HEK293 (cell line): ENCODE data around the gene NBDY.

Experiments
- CTCF ChIA-PET: fragments of 350-600 bp; formaldehyde crosslinking; extraction: SDS; loops from one replicate; lab custom pipeline; 2021; ENCODE audit warnings: antibody characterized with exemption; lab: Yijun Ruan, JAX
- POLR2A ChIA-PET: fragments of 300-600 bp; formaldehyde crosslinking; extraction: SDS; loops from one replicate; lab custom pipeline; 2020; ENCODE audit warnings: antibody characterized with exemption, inconsistent platforms; lab: Yijun Ruan, JAX
- H3K27ac ChIP-seq: fragments of 200-500 bp; sonication (Bioruptor generic); 2 replicates; pipeline ENCODE4 v1.5.1; 2014; ENCODE audit warnings: low read depth, low read length, control low read depth, inconsistent platforms; ENCODE audit errors: extremely low read depth
- H3K36me3 ChIP-seq, 2 experiments: fragments of 200-500 bp in 1 of 2; sonication (Bioruptor generic) in 1 of 2; 1 replicate in 1 of 2; 2 replicates in 1 of 2; pipeline ENCODE4 v1.5.1; 2014 to 2017; ENCODE audit warnings: inconsistent platforms in 2 of 2, low read length in 2 of 2; ENCODE audit not compliant: control insufficient read depth in 2 of 2, insufficient read depth in 1 of 2
- H3K4me1 ChIP-seq: fragments of 200-500 bp; sonication (Bioruptor generic); 2 replicates; pipeline ENCODE4 v1.5.1; 2014; ENCODE audit warnings: mild to moderate bottlenecking, low read length, inconsistent platforms; ENCODE audit not compliant: control insufficient read depth, insufficient read depth
- H3K4me3 ChIP-seq: 2 replicates; pipeline ENCODE4 v1.5.1; 2011; ENCODE audit warnings: low read depth, mild to moderate bottlenecking, control low read depth, low read length, moderate library complexity
- H3K9me3 ChIP-seq: fragments of 200-500 bp; sonication (Bioruptor generic); 2 replicates; pipeline ENCODE4 v1.5.1; 2014; ENCODE audit warnings: low read depth, low read length, inconsistent platforms; ENCODE audit not compliant: control insufficient read depth, insufficient read depth
- GLIS1 ChIP-seq: fragments of 450-650 bp; formaldehyde crosslinking; IDR thresholded peaks from 2 replicates; pipeline ENCODE4 v1.5.1; 2016; ENCODE audit warnings: missing biosample characterization, missing genetic modification characterization
- KLF8 ChIP-seq: fragments of 450-650 bp; formaldehyde crosslinking; IDR thresholded peaks from 2 replicates; pipeline ENCODE4 v1.5.1; 2016; ENCODE audit warnings: missing biosample characterization, missing genetic modification characterization
- TRIM28 ChIP-seq: IDR thresholded peaks from 2 replicates; pipeline ENCODE4 v1.6.1; 2011; ENCODE audit warnings: low read length, control low read depth, borderline replicate concordance
- ZBTB1 ChIP-seq: fragments of 450-650 bp; formaldehyde crosslinking; IDR thresholded peaks from 2 replicates; pipeline ENCODE4 v1.5.1; 2016; ENCODE audit warnings: missing biosample characterization, missing genetic modification characterization
- ZBTB21 ChIP-seq: fragments of 450-650 bp; formaldehyde crosslinking; IDR thresholded peaks from 2 replicates; pipeline ENCODE4 v1.5.1; 2017; ENCODE audit warnings: missing biosample characterization, missing genetic modification characterization
- ZBTB48 ChIP-seq: fragments of 450-650 bp; formaldehyde crosslinking; IDR thresholded peaks from 2 replicates; pipeline ENCODE4 v1.5.1; 2016; ENCODE audit warnings: missing biosample characterization, missing genetic modification characterization
- ZNF121 ChIP-seq: fragments of 450-650 bp; formaldehyde crosslinking; IDR thresholded peaks from 2 replicates; pipeline ENCODE4 v1.5.1; 2016; ENCODE audit warnings: missing biosample characterization, missing genetic modification characterization
- ZNF146 ChIP-seq: fragments of 450-650 bp; formaldehyde crosslinking; IDR thresholded peaks from 2 replicates; pipeline ENCODE4 v1.5.1; 2016; ENCODE audit warnings: missing biosample characterization, missing genetic modification characterization
- ZNF274 ChIP-seq, 2 experiments: fragments of 200-500 bp in 1 of 2; fragments of 450-650 bp in 1 of 2; sonication (Bioruptor generic) in 1 of 2; formaldehyde crosslinking in 1 of 2; IDR thresholded peaks; 2 replicates each; pipeline versions ENCODE4 v1.5.1 to v1.6.1; 2014 to 2016; ENCODE audit warnings: borderline replicate concordance in 1 of 2, inconsistent platforms in 1 of 2, low read length in 1 of 2, missing biosample characterization in 1 of 2, missing genetic modification characterization in 1 of 2
- ZNF341 ChIP-seq: fragments of 450-650 bp; formaldehyde crosslinking; IDR thresholded peaks from 2 replicates; pipeline ENCODE4; 2016; ENCODE audit warnings: low read depth, missing biosample characterization, missing genetic modification characterization
- ZNF391 ChIP-seq: fragments of 450-650 bp; formaldehyde crosslinking; IDR thresholded peaks from 2 replicates; pipeline ENCODE4 v1.5.1; 2016; ENCODE audit warnings: low read depth, missing biosample characterization, missing genetic modification characterization, borderline replicate concordance
- ZNF510 ChIP-seq: fragments of 450-650 bp; formaldehyde crosslinking; IDR thresholded peaks from 2 replicates; pipeline ENCODE4 v1.5.1; 2018; ENCODE audit warnings: mild to moderate bottlenecking, missing genetic modification characterization, missing biosample characterization; ENCODE audit not compliant: insufficient replicate concordance
- ZNF521 ChIP-seq: fragments of 450-650 bp; formaldehyde crosslinking; IDR thresholded peaks from 2 replicates; pipeline ENCODE4 v1.5.1; 2017; ENCODE audit warnings: missing biosample characterization, mild to moderate bottlenecking, missing genetic modification characterization
- ZNF529 ChIP-seq: fragments of 450-650 bp; formaldehyde crosslinking; IDR thresholded peaks from 2 replicates; pipeline ENCODE4 v1.5.1; 2017; ENCODE audit warnings: missing genetic modification characterization, missing biosample characterization; ENCODE audit not compliant: insufficient replicate concordance
- ZNF530 ChIP-seq: fragments of 450-650 bp; formaldehyde crosslinking; IDR thresholded peaks from 2 replicates; pipeline ENCODE4 v1.5.1; 2016; ENCODE audit warnings: low read depth, missing biosample characterization, missing genetic modification characterization
- ZNF555 ChIP-seq: fragments of 450-650 bp; formaldehyde crosslinking; conservative IDR thresholded peaks from 2 replicates; pipeline ENCODE4 v1.5.1; 2017; ENCODE audit warnings: missing biosample characterization, mild to moderate bottlenecking, missing genetic modification characterization, inconsistent platforms
- ZNF626 ChIP-seq: fragments of 450-650 bp; sonication (Bioruptor Pico); formaldehyde crosslinking; IDR thresholded peaks from 2 replicates; pipeline ENCODE4 v1.5.1; 2018; ENCODE audit warnings: missing biosample characterization, missing genetic modification characterization, inconsistent platforms
- ZNF629 ChIP-seq: fragments of 450-650 bp; formaldehyde crosslinking; IDR thresholded peaks from 2 replicates; pipeline ENCODE4 v1.5.1; 2017; ENCODE audit warnings: missing biosample characterization, missing genetic modification characterization
- ZNF677 ChIP-seq: fragments of 450-650 bp; IDR thresholded peaks from 2 replicates; pipeline ENCODE4 v1.5.0; 2018; ENCODE audit warnings: missing biosample characterization, mild to moderate bottlenecking, missing genetic modification characterization, moderate library complexity
- ZNF792 ChIP-seq: fragments of 450-650 bp; formaldehyde crosslinking; IDR thresholded peaks from 2 replicates; pipeline ENCODE4 v1.5.1; 2016; ENCODE audit warnings: missing biosample characterization, missing genetic modification characterization
- ZSCAN23 ChIP-seq: fragments of 450-650 bp; formaldehyde crosslinking; IDR thresholded peaks from 2 replicates; pipeline ENCODE4 v1.5.1; 2016; ENCODE audit warnings: missing biosample characterization, missing genetic modification characterization
- TF ChIP-seq, protein P1 (sequence below): fragments of 450-650 bp; formaldehyde crosslinking; IDR thresholded peaks from 2 replicates; pipeline ENCODE4 v1.5.1; 2016; ENCODE audit warnings: missing biosample characterization, missing genetic modification characterization
- TF ChIP-seq, protein P2 (sequence below): fragments of 450-650 bp; formaldehyde crosslinking; IDR thresholded peaks from 2 replicates; pipeline ENCODE4 v1.5.1; 2016; ENCODE audit warnings: missing biosample characterization, missing genetic modification characterization
- TF ChIP-seq, protein P3 (sequence below): fragments of 450-650 bp; formaldehyde crosslinking; IDR thresholded peaks from 2 replicates; pipeline ENCODE4 v1.5.1; 2016; ENCODE audit warnings: missing biosample characterization, missing genetic modification characterization
- TF ChIP-seq, protein P4 (sequence below): fragments of 450-650 bp; formaldehyde crosslinking; IDR thresholded peaks from 2 replicates; pipeline ENCODE4 v1.5.1; 2016; ENCODE audit warnings: missing biosample characterization, missing genetic modification characterization, borderline replicate concordance
- TF ChIP-seq, protein P5 (sequence below): fragments of 450-650 bp; formaldehyde crosslinking; IDR thresholded peaks from 2 replicates; pipeline ENCODE4 v1.5.1; 2016; ENCODE audit warnings: missing biosample characterization, missing genetic modification characterization
- TF ChIP-seq, protein P6 (sequence below): fragments of 450-650 bp; formaldehyde crosslinking; IDR thresholded peaks from 2 replicates; pipeline ENCODE4 v1.5.1; 2016; ENCODE audit warnings: missing biosample characterization, missing genetic modification characterization, low read depth

NBDY gene

DNA sequence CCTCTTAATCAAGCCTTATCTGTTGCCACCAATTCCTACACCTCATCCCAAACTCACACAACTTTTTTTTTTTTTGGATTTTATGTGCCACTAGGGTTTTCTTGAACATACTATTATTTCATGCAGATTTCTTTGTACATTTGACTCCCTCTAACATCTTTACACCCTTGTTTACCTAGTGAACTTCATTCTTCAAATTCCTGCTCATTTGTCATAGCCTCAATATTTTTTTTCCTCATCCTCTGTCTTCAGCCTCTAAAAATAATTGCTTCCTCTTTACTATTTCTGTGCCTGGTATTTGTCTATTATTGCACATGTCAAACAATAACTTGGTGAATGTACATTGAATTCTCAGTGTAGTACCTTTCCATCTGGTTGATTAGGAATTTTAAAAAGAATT is 22.0 kb downstream of the NBDY start:
- H3K9me3 ChIP-seq = no peaks in the 10 kb centered on the region
- H3K27ac ChIP-seq = no peak overlapping the region
- H3K36me3 ChIP-seq = no peaks in the 10 kb centered on the region
- TF ChIP-seq ZNF530 (tag by site-specific recombination) = no peak
- TF ChIP-seq, protein P1, sequence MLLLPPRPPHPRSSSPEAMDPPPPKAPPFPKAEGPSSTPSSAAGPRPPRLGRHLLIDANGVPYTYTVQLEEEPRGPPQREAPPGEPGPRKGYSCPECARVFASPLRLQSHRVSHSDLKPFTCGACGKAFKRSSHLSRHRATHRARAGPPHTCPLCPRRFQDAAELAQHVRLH (tag by site-specific recombination) = no peak
- no peak for TF ChIP-seq ZNF341 (tag by site-specific recombination)
- no peak for TF ChIP-seq ZNF521 (tag by site-specific recombination)
- no peak for TF ChIP-seq ZNF677 (tag by site-specific recombination)
- TF ChIP-seq, protein P2, sequence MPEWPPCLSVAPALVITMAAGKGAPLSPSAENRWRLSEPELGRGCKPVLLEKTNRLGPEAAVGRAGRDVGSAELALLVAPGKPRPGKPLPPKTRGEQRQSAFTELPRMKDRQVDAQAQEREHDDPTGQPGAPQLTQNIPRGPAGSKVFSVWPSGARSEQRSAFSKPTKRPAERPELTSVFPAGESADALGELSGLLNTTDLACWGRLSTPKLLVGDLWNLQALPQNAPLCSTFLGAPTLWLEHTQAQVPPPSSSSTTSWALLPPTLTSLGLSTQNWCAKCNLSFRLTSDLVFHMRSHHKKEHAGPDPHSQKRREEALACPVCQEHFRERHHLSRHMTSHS = no peak
- TF ChIP-seq, protein P3, sequence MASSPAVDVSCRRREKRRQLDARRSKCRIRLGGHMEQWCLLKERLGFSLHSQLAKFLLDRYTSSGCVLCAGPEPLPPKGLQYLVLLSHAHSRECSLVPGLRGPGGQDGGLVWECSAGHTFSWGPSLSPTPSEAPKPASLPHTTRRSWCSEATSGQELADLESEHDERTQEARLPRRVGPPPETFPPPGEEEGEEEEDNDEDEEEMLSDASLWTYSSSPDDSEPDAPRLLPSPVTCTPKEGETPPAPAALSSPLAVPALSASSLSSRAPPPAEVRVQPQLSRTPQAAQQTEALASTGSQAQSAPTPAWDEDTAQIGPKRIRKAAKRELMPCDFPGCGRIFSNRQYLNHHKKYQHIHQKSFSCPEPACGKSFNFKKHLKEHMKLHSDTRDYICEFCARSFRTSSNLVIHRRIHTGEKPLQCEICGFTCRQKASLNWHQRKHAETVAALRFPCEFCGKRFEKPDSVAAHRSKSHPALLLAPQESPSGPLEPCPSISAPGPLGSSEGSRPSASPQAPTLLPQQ (tag by site-specific recombination) = no peak
- TF ChIP-seq, protein P4, sequence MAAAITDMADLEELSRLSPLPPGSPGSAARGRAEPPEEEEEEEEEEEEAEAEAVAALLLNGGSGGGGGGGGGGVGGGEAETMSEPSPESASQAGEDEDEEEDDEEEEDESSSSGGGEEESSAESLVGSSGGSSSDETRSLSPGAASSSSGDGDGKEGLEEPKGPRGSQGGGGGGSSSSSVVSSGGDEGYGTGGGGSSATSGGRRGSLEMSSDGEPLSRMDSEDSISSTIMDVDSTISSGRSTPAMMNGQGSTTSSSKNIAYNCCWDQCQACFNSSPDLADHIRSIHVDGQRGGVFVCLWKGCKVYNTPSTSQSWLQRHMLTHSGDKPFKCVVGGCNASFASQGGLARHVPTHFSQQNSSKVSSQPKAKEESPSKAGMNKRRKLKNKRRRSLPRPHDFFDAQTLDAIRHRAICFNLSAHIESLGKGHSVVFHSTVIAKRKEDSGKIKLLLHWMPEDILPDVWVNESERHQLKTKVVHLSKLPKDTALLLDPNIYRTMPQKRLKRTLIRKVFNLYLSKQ (tag by site-specific recombination) = no peak
- no peak for TF ChIP-seq ZNF555 (tag by site-specific recombination)
- TF ChIP-seq ZNF529 = no peak
- no peak for TF ChIP-seq ZNF629 (tag by site-specific recombination)
- TF ChIP-seq ZNF792 (tag by site-specific recombination) = no peak
- no peak for TF ChIP-seq KLF8 (tag by site-specific recombination)
- no peak for TF ChIP-seq ZBTB1 (tag by site-specific recombination)
- TF ChIP-seq GLIS1 (tag by site-specific recombination) = no peak
- TF ChIP-seq ZNF146 (tag by site-specific recombination) = no peak
- TF ChIP-seq ZSCAN23 (tag by site-specific recombination) = no peak
- ChIA-PET POLR2A (no interaction called here), CTCF (no interaction called here)
- no peaks in the 10 kb centered on the region for H3K4me1 ChIP-seq
- no peak overlapping the region for H3K4me3 ChIP-seq

DNA sequence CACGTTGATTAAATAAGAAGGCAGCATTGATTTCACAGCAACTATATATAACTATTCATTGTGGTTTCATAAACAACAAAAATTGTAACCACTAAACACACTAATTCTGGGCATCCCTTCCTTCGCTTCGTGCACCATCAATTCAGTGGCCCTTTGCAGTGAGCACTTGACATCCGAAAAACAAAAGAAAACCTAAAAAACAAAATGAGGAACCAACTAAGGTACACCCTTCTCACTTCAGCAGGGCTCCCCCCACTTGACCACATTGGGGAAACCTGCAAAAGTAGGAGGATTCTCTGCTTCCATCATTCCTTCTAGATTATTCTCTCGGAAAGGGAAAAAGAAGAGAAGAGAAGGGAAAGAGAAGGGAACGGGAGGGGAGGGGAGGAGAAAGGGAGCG is 28.3 kb downstream of the NBDY start:
- Histone ChIP-seq H3K9me3 (no peaks in the 10 kb centered on the region), H3K27ac (no peak overlapping the region), H3K4me1 (no peaks in the 10 kb centered on the region), H3K36me3 (no peaks in the 10 kb centered on the region), H3K4me3 (no peak overlapping the region)
- POLR2A ChIA-PET = no interaction called here
- CTCF ChIA-PET = no interaction called here
- TF ChIP-seq TRIM28 (no peak), ZBTB21 (tag by site-specific recombination) (no peak), ZNF626 (no peak), ZNF121 (no peak), ZNF510 (tag by site-specific recombination) (no peak), ZBTB48 (tag by site-specific recombination) (no peak), ZNF274 (IDR thresholded peaks at IDR 0.05; ENCODE audit: low read length) (no peak), ZNF274 (tag by site-specific recombination; IDR thresholded peaks at IDR 0.05; ENCODE audit: borderline replicate concordance) (no peak), ZNF391 (no peak)
- TF ChIP-seq, protein P5, sequence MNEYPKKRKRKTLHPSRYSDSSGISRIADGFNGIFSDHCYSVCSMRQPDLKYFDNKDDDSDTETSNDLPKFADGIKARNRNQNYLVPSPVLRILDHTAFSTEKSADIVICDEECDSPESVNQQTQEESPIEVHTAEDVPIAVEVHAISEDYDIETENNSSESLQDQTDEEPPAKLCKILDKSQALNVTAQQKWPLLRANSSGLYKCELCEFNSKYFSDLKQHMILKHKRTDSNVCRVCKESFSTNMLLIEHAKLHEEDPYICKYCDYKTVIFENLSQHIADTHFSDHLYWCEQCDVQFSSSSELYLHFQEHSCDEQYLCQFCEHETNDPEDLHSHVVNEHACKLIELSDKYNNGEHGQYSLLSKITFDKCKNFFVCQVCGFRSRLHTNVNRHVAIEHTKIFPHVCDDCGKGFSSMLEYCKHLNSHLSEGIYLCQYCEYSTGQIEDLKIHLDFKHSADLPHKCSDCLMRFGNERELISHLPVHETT = no peak
- TF ChIP-seq, protein P6, sequence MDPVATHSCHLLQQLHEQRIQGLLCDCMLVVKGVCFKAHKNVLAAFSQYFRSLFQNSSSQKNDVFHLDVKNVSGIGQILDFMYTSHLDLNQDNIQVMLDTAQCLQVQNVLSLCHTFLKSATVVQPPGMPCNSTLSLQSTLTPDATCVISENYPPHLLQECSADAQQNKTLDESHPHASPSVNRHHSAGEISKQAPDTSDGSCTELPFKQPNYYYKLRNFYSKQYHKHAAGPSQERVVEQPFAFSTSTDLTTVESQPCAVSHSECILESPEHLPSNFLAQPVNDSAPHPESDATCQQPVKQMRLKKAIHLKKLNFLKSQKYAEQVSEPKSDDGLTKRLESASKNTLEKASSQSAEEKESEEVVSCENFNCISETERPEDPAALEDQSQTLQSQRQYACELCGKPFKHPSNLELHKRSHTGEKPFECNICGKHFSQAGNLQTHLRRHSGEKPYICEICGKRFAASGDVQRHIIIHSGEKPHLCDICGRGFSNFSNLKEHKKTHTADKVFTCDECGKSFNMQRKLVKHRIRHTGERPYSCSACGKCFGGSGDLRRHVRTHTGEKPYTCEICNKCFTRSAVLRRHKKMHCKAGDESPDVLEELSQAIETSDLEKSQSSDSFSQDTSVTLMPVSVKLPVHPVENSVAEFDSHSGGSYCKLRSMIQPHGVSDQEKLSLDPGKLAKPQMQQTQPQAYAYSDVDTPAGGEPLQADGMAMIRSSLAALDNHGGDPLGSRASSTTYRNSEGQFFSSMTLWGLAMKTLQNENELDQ (tag by site-specific recombination) = no peak
